Activated CD4-positive, alpha-beta T cell treated with anti-CD3 and anti-CD28 coated beads, Interleukin-2, Interleukin-4, amounts not matched to agents 100 ng/mL and 50 ng/mL, durations not matched to agents 16 hours and 8 hours (primary cell): ENCODE data around the gene GFER.
"Not testable (repeated sequence)": the region's sequence is repeated elsewhere in the genome, so short reads cannot be mapped to it uniquely, and the experiment has no call there.

ENCODE experiments used
- DNase-seq: peaks from one replicate; pipeline ENCODE4 v3.0.0-alpha.2; 2020; ENCODE audit warnings: low spot score

GFER gene

GRCh38 chr16:2006317-2006716, 22.3 kb downstream of the GFER start:
- DNase-seq, result no peak

- no peak for DNase-seq
Observed at GRCh38 chr16:2007081-2007836, 23.3 kb downstream of the GFER start.

GRCh38 chr16:2008009-2008526, 24.1 kb downstream of the GFER start:
- DNase-seq, result no peak

- no peak for DNase-seq
Observed at GRCh38 chr16:2008631-2009163, 24.7 kb downstream of the GFER start.

GRCh38 chr16:2009164-2009711, 25.2 kb downstream of the GFER start:
- no peak for DNase-seq

GRCh38 chr16:2009791-2010510, 26.0 kb downstream of the GFER start, which contains the start of gene ZNF598:
TSS of gene ZNF598 (minus strand) at chr16:2009821.
- DNase-seq, result peak; percentile 83

- DNase-seq, result not testable (repeated sequence)
Observed at GRCh38 chr16:2011726-2012125, 27.7 kb downstream of the GFER start.

GRCh38 chr16:2013527-2013926, 29.5 kb downstream of the GFER start:
- no peak for DNase-seq

- no peak for DNase-seq
Observed at GRCh38 chr16:2015117-2015946, 31.3 kb downstream of the GFER start.

GRCh38 chr16:2015947-2016208, 31.9 kb downstream of the GFER start:
- DNase-seq, result no peak

- DNase-seq, result no peak
Observed at GRCh38 chr16:2016407-2016922, 32.5 kb downstream of the GFER start.

- no peak for DNase-seq
Observed at GRCh38 chr16:2019518-2019920, 35.5 kb downstream of the GFER start, which contains the start of gene NPW. TSS of gene NPW (plus strand) at chr16:2019785.

- no peak for DNase-seq
Observed at GRCh38 chr16:2019921-2020831, 36.2 kb downstream of the GFER start.

- no peak for DNase-seq
Observed at GRCh38 chr16:2022723-2023091, 38.7 kb downstream of the GFER start.

- peak; percentile 95 for DNase-seq
Observed at GRCh38 chr16:2023092-2024031, 39.4 kb downstream of the GFER start.

- DNase-seq, result no peak
Observed at GRCh38 chr16:2024032-2024420, 40.0 kb downstream of the GFER start.

- no peak for DNase-seq
Observed at GRCh38 chr16:2025251-2025650, 41.3 kb downstream of the GFER start.

GRCh38 chr16:2025878-2026460, 42.0 kb downstream of the GFER start:
- DNase-seq, result no peak

- DNase-seq, result no peak
Observed at GRCh38 chr16:2026461-2027023, 42.5 kb downstream of the GFER start, which contains the start of gene NHERF2. TSS of gene NHERF2 (plus strand) at chr16:2026902. CDS start at chr16:2027006, 104 bp downstream.
